Natural killer cell treated with Interleukin-12 subunit alpha and Interleukin-12 subunit beta and Interleukin-15 and Interleukin-18, amount 100 ng/mL, for 72 hours (primary cell): ENCODE data around the gene SNX9. TPM values are rescaled to one million over a fixed set of nuclear protein-coding genes. Genes with fewer than 3 reads are reported as not detected.
"Not testable (repeated sequence)": the region's sequence is repeated elsewhere in the genome, so short reads cannot be mapped to it uniquely, and the experiment has no call there.

Experiments
- ATAC-seq, 2 donors: fragments of 150-1000 bp; cut with Tn5 transposase in 1 of 2; sonication (Bioruptor Pico), chemical (Tn5 transposase) in 1 of 2; 2 replicates each; pipeline ENCODE4 v1.10.0; 2021
- DNase-seq: peaks from one replicate; pipeline ENCODE4 v3.0.0; 2022; ENCODE audit warnings: low spot score
- H3K27ac Mint-ChIP-seq, 2 donors: 1 replicate in 1 of 2; 2 replicates in 1 of 2; pipeline ENCODE4 v1.8.0; 2022; ENCODE audit warnings: mixed read lengths in 2 of 2, mild to moderate bottlenecking in 1 of 2, moderate library complexity in 1 of 2
- H3K27me3 Mint-ChIP-seq, 2 donors: 1 replicate in 1 of 2; 2 replicates in 1 of 2; pipeline ENCODE4 v1.8.0; 2022; ENCODE audit warnings: mixed read lengths in 2 of 2
- H3K36me3 Mint-ChIP-seq: one replicate; pipeline ENCODE4 v1.8.0; 2022; ENCODE audit warnings: mixed read lengths
- H3K4me1 Mint-ChIP-seq, 2 donors: 1 replicate in 1 of 2; 2 replicates in 1 of 2; pipeline ENCODE4 v1.8.0; 2022; ENCODE audit warnings: low read depth in 2 of 2, mixed read lengths in 2 of 2, mild to moderate bottlenecking in 1 of 2
- H3K4me3 Mint-ChIP-seq: one replicate; pipeline ENCODE4 v1.8.0; 2022; ENCODE audit warnings: mixed read lengths
- H3K9me3 Mint-ChIP-seq: 2 replicates; pipeline ENCODE4 v1.8.0; 2022; ENCODE audit warnings: mixed read lengths
- total RNA-seq, 2 donors: library from RNA; stranded (reverse); gene quantifications; one replicate each; pipeline ENCODE4 v1.2.3, GENCODE V29; 2022

The SNX9 gene
- total RNA-seq, 2 donors from 2014 or later = 5.4 to 14.6 TPM

- peaks cover 6 to 11% of the 10 kb centered on the region in 2 donors for H3K27me3 Mint-ChIP-seq
- H3K36me3 Mint-ChIP-seq = peaks cover 23% of the 10 kb centered on the region
- H3K9me3 Mint-ChIP-seq = peaks cover 6% of the 10 kb centered on the region
- DNase-seq (no peak), ATAC-seq (peak; percentile 70 to 77)
- peaks cover 9 to 13% of the 10 kb centered on the region in 2 donors for H3K4me1 Mint-ChIP-seq
- H3K27ac Mint-ChIP-seq = peak overlapping the region; percentile 73 to 81
- peak overlapping the region; percentile 69 for H3K4me3 Mint-ChIP-seq
Observed at GRCh38 chr6:157962601-157963302, 139.7 kb downstream of the SNX9 start.

GRCh38 chr6:157964100-157964499 lies 141.1 kb downstream of the SNX9 start:
- no peak for ATAC-seq
- Mint-ChIP-seq H3K27ac (no peak overlapping the region), H3K36me3 (peaks cover 12% of the 10 kb centered on the region), H3K4me1 (peaks cover 9 to 13% of the 10 kb centered on the region in 2 donors), H3K27me3 (peaks cover 6 to 9% of the 10 kb centered on the region in 2 donors), H3K9me3 (peaks cover under 1% of the 10 kb centered on the region), H3K4me3 (no peak overlapping the region)
- DNase-seq = no peak

GRCh38 chr6:157965387-157965786 lies 142.3 kb downstream of the SNX9 start:
- Mint-ChIP-seq H3K4me3 (no peak overlapping the region), H3K27ac (no peak overlapping the region), H3K9me3 (no peaks in the 10 kb centered on the region), H3K27me3 (peaks cover 1 to 7% of the 10 kb centered on the region in 2 donors), H3K36me3 (no peaks in the 10 kb centered on the region), H3K4me1 (peaks cover 9 to 13% of the 10 kb centered on the region in 2 donors)
- ATAC-seq (no peak), DNase-seq (no peak)

GRCh38 chr6:157966589-157966977 lies 143.5 kb downstream of the SNX9 start:
- no peaks in the 10 kb centered on the region for H3K36me3 Mint-ChIP-seq
- no peak for ATAC-seq
- no peak overlapping the region for H3K4me3 Mint-ChIP-seq
- H3K27ac Mint-ChIP-seq = peak overlapping the region in 1 of 2 donors; percentile 7
- peaks cover 9 to 13% of the 10 kb centered on the region in 2 donors for H3K4me1 Mint-ChIP-seq
- no peaks in the 10 kb centered on the region for H3K9me3 Mint-ChIP-seq
- peaks cover 13 to 14% of the 10 kb centered on the region in 2 donors for H3K27me3 Mint-ChIP-seq
- DNase-seq = no peak

GRCh38 chr6:157967020-157967419 lies 144.0 kb downstream of the SNX9 start:
- H3K36me3 Mint-ChIP-seq = no peaks in the 10 kb centered on the region
- DNase-seq (no peak), ATAC-seq (peak in 1 of 2 donors; percentile 41)
- H3K4me1 Mint-ChIP-seq = peaks cover 9 to 13% of the 10 kb centered on the region in 2 donors
- H3K9me3 Mint-ChIP-seq = no peaks in the 10 kb centered on the region
- peaks cover 15 to 17% of the 10 kb centered on the region in 2 donors for H3K27me3 Mint-ChIP-seq
- no peak overlapping the region for H3K4me3 Mint-ChIP-seq
- H3K27ac Mint-ChIP-seq = no peak overlapping the region

GRCh38 chr6:157967486-157967885 lies 144.4 kb downstream of the SNX9 start:
- Mint-ChIP-seq H3K4me3 (no peak overlapping the region), H3K4me1 (peaks cover 8 to 12% of the 10 kb centered on the region in 2 donors), H3K9me3 (no peaks in the 10 kb centered on the region), H3K36me3 (no peaks in the 10 kb centered on the region), H3K27ac (no peak overlapping the region), H3K27me3 (peaks cover 15 to 17% of the 10 kb centered on the region in 2 donors)
- ATAC-seq (no peak), DNase-seq (no peak)

- peaks cover 17 to 21% of the 10 kb centered on the region in 2 donors for H3K27me3 Mint-ChIP-seq
- not testable (repeated sequence) for H3K9me3 Mint-ChIP-seq, DNase-seq
Observed at GRCh38 chr6:157972177-157972576, 149.1 kb downstream of the SNX9 start.

GRCh38 chr6:157974341-157974894 lies 151.4 kb downstream of the SNX9 start:
- DNase-seq = no peak
- no peaks in the 10 kb centered on the region for H3K9me3 Mint-ChIP-seq
- ATAC-seq = no peak
- H3K36me3 Mint-ChIP-seq = no peaks in the 10 kb centered on the region
- H3K4me1 Mint-ChIP-seq = no peaks in the 10 kb centered on the region
- H3K4me3 Mint-ChIP-seq = no peak overlapping the region
- no peak overlapping the region for H3K27ac Mint-ChIP-seq
- peaks cover 17 to 21% of the 10 kb centered on the region in 2 donors for H3K27me3 Mint-ChIP-seq

More at GRCh38 chr6:157972177-157972576, 149.1 kb downstream of the SNX9 start:
- H3K27ac Mint-ChIP-seq, H3K4me3 Mint-ChIP-seq, H3K36me3 Mint-ChIP-seq, H3K4me1 Mint-ChIP-seq, ATAC-seq: not testable (repeated sequence)

GRCh38 chr6:157974967-157975366 lies 151.9 kb downstream of the SNX9 start:
- ATAC-seq (no peak), DNase-seq (no peak)
- Mint-ChIP-seq H3K36me3 (no peaks in the 10 kb centered on the region), H3K4me1 (no peaks in the 10 kb centered on the region), H3K27ac (no peak overlapping the region), H3K9me3 (no peaks in the 10 kb centered on the region), H3K4me3 (no peak overlapping the region), H3K27me3 (peaks cover 17 to 21% of the 10 kb centered on the region in 2 donors)

GRCh38 chr6:157975456-157975855 lies 152.4 kb downstream of the SNX9 start:
- H3K9me3 Mint-ChIP-seq = no peaks in the 10 kb centered on the region
- H3K27me3 Mint-ChIP-seq = peaks cover 15 to 20% of the 10 kb centered on the region in 2 donors
- ATAC-seq (no peak), DNase-seq (no peak)
- peaks cover 2 to 3% of the 10 kb centered on the region in 2 donors for H3K4me1 Mint-ChIP-seq
- no peak overlapping the region for H3K4me3 Mint-ChIP-seq
- H3K27ac Mint-ChIP-seq = no peak overlapping the region
- no peaks in the 10 kb centered on the region for H3K36me3 Mint-ChIP-seq

- no peaks in the 10 kb centered on the region for H3K36me3 Mint-ChIP-seq
- no peak overlapping the region for H3K27ac Mint-ChIP-seq
- no peak overlapping the region for H3K4me3 Mint-ChIP-seq
- ATAC-seq (no peak), DNase-seq (no peak)
- no peaks in the 10 kb centered on the region for H3K9me3 Mint-ChIP-seq
- peaks cover 4 to 10% of the 10 kb centered on the region in 2 donors for H3K27me3 Mint-ChIP-seq
- peaks cover 5 to 8% of the 10 kb centered on the region in 2 donors for H3K4me1 Mint-ChIP-seq
Observed at GRCh38 chr6:157976345-157977175, 153.5 kb downstream of the SNX9 start.

- H3K4me1 Mint-ChIP-seq = peaks cover 5 to 8% of the 10 kb centered on the region in 2 donors
- DNase-seq (no peak), ATAC-seq (no peak)
- no peaks in the 10 kb centered on the region for H3K36me3 Mint-ChIP-seq
- H3K27ac Mint-ChIP-seq = peak overlapping the region in 1 of 2 donors; percentile 15
- H3K9me3 Mint-ChIP-seq = no peaks in the 10 kb centered on the region
- H3K4me3 Mint-ChIP-seq = no peak overlapping the region
- peaks cover 0 to 9% of the 10 kb centered on the region in 2 donors for H3K27me3 Mint-ChIP-seq
Observed at GRCh38 chr6:157977176-157977804, 154.2 kb downstream of the SNX9 start.

GRCh38 chr6:157978021-157978783 lies 155.2 kb downstream of the SNX9 start:
- H3K4me1 Mint-ChIP-seq = peaks cover 12 to 13% of the 10 kb centered on the region in 2 donors
- no peak for DNase-seq
- H3K9me3 Mint-ChIP-seq = no peaks in the 10 kb centered on the region
- no peak overlapping the region for H3K4me3 Mint-ChIP-seq
- H3K27me3 Mint-ChIP-seq = peaks cover 0 to 7% of the 10 kb centered on the region in 2 donors
- no peak for ATAC-seq
- H3K36me3 Mint-ChIP-seq = no peaks in the 10 kb centered on the region
- H3K27ac Mint-ChIP-seq = no peak overlapping the region
